HG02970 (cell line): ENCODE data around the gene ZNF493.

Experiments
- ATAC-seq: cut with Tn5 transposase; IDR thresholded peaks from one replicate; pipeline ENCODE4 v1.9.1; 2021; ENCODE audit warnings: mild to moderate bottlenecking, moderate library complexity, moderate number of reproducible peaks; ENCODE audit not compliant: unreplicated experiment, low FRiP score

The ZNF493 gene

GRCh38 chr19:21460686-21461085 lies 63.8 kb downstream of the ZNF493 start:
- ATAC-seq: no peak

DNA sequence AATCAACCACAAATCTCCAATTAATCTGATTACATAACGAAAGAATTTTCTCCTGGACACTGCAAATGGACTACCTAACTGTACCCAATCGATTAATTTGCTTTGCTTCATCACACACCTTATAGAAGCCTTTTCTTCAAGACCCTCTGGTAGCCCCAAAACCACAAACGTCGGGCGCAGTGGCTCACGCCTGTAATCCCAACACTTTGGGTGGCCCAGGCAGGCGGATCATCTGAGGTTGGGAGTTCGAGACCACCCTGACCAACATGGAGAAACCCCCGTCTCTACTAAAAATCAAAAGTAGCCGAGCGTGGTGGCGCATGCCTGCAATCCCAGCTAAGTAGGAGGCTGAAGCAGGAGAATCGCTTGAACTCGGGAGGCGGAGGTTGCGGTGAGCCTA lies 65.6 kb downstream of the ZNF493 start:
- no peak for ATAC-seq

DNA sequence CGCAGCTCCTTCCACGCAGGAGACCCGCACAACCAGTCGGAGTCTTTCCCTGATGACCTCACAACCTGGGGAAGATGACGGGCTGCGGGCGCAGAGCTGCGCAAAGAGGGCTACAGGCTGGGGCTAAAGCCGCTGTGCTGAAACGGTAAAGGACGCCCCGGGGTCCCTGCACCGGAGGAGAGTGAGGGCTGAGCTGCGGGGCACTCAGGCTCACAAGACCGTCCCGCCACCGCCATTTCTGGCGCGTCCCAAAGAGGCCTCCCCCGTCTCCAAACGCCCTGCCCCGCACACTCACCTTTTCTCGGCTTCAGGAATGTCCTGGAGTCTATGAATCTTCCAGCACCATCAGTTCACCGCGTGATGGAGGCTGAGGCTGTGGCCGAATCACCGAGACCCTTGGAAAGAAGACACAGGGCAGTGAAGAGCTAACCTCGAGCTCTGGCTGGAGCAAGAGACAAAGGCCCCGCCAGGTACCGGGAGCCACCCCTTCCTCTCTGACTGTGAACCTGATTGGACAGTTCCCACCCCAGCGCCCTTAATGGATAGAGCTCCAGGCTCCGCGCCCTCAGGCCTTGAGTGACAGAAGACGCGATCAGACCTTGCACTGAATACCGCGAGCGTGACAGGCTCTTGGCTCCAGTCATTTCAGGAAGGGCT lies 66.6 kb downstream of the ZNF493 start:
- no peak for ATAC-seq

GRCh38 chr19:21466627-21467026 lies 69.7 kb downstream of the ZNF493 start:
- no peak for ATAC-seq

DNA sequence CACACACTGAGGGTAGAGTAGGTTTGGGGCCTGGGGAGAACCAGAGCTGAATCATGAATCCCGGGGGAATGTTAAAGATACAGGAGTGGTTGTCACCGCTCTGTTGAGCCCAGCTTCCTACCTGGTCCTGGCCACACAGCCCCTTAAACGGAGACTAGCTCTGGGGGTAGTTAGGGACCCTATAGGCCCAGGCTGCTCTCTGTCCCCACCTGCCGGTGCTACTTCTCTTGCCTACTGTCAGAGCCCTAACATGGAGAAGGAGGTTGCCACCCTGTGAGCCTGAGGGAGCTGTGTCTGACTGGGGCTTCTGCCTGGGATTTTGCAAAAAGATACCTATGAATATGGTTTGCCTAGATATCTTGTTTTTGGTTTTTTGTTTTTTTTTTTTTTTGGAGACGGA lies 71.9 kb downstream of the ZNF493 start:
- no peak for ATAC-seq

DNA sequence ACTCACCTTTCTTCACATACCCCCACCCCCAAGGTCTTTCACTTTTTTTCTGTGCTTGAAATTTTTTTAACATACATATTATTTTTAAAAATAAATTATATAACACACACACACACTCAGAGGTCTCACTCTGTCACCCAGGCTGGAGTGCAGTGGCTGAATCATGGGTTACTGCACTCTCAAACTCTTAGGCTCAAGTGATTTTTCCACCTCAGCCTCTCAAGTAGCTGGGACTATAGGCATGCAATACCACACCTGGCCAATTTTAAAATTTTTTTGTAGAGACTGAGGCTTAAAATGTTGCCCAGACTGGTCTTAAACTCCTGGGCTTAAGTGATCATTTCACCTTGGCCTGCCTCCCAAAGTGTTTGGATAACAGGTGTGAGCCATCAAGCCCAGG lies 75.6 kb downstream of the ZNF493 start:
- no peak for ATAC-seq

- no peak for ATAC-seq
Observed at GRCh38 chr19:21474671-21475181, 77.8 kb downstream of the ZNF493 start.
